Stimulated activated CD8-positive, alpha-beta memory T cell treated with anti-CD3 and anti-CD28 coated beads, Interleukin-4, amount 100 ng/mL, for 1 hour (primary cell): ENCODE data around the gene SEMA3G.

Source experiments
- DNase-seq, 2 donors: peaks; one replicate each; pipeline ENCODE4 v3.0.0-alpha.2; 2020; ENCODE audit warnings: low read depth in 2 of 2, low spot score in 1 of 2

Gene SEMA3G

GRCh38 chr3:52439426-52440248 lies 5.3 kb downstream of the SEMA3G start:
- DNase-seq = no peak

- no peak for DNase-seq
These were observed 6.1 kb downstream of the SEMA3G start for GRCh38 chr3:52438579-52439425.

GRCh38 chr3:52438104-52438376 lies 6.9 kb downstream of the SEMA3G start:
- DNase-seq = no peak

- DNase-seq = no peak
These were observed 7.4 kb downstream of the SEMA3G start for GRCh38 chr3:52437326-52438103.

GRCh38 chr3:52436500-52437149 lies 8.3 kb downstream of the SEMA3G start:
- DNase-seq = no peak

GRCh38 chr3:52435246-52436101 lies 9.4 kb downstream of the SEMA3G start:
- no peak for DNase-seq

GRCh38 chr3:52434491-52435115 lies 10.3 kb downstream of the SEMA3G start:
- no peak for DNase-seq

- DNase-seq = no peak
These were observed 10.9 kb downstream of the SEMA3G start for GRCh38 chr3:52433996-52434479.

- no peak for DNase-seq
These were observed 11.4 kb downstream of the SEMA3G start for GRCh38 chr3:52433328-52433995.

GRCh38 chr3:52432691-52433141 lies 12.2 kb downstream of the SEMA3G start:
- no peak for DNase-seq

GRCh38 chr3:52432225-52432624 lies 12.7 kb downstream of the SEMA3G start:
- DNase-seq = no peak

- DNase-seq = no peak
These were observed 13.3 kb downstream of the SEMA3G start for GRCh38 chr3:52431459-52432223.

GRCh38 chr3:52430416-52430810 lies 14.5 kb downstream of the SEMA3G start:
- DNase-seq = no peak

GRCh38 chr3:52429779-52430415 lies 15.0 kb downstream of the SEMA3G start:
- DNase-seq = no peak

GRCh38 chr3:52429031-52429430 lies 15.9 kb downstream of the SEMA3G start:
- DNase-seq = no peak

GRCh38 chr3:52428151-52429005 lies 16.5 kb downstream of the SEMA3G start:
- DNase-seq = no peak

GRCh38 chr3:52423173-52423572 lies 21.7 kb downstream of the SEMA3G start:
- DNase-seq = no peak
